ENCODE measurements around the gene HEXD.
A peak's percentile ranks its signal among the peaks of the same experiment; 100 is the strongest.
"Not testable (repeated sequence)": the region's sequence is repeated elsewhere in the genome, so short reads cannot be mapped to it uniquely, and the experiment has no call there.

HEXD gene

DNA sequence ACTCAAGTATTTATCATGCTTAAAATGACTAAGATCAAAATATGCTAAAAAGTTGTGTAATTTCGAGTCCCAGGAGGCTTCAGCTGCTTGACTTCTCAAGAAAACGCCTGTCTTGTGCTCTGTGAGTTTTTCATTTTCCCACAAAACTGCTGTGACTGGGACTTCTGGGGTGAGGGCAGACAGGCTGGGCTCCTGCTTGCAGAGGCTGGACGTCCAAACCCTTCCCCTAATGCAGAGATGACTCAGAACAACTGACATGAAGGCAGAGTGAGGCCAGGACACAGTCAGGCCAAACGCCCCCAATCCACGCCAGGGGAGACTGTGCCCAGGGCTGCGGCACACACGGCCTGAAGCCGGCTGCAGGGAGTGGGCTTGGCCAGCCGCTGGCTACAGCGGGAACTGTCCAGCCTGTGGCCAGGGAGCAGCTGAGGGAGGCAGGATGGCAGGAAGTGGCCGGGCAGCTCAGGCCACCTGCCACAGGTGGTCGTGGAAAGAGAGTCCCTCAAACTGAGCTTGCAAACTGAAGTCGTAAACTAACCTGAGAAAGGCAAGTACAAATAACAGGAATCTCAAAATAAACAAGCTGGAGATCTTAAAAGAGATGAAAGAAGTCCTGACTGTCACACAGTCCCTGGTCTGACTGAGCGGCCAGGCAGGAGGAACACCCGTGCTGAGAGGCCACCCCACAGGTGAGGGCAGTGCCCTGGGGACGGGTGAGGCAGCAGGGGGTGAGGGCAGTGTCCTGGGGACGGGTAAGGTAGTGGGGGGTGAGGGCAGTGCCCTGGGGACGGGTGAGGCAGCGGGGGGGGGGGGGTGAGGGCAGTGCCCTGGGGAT lies 21.3 kb upstream of the HEXD start:
- DNase-seq = no peak

DNA sequence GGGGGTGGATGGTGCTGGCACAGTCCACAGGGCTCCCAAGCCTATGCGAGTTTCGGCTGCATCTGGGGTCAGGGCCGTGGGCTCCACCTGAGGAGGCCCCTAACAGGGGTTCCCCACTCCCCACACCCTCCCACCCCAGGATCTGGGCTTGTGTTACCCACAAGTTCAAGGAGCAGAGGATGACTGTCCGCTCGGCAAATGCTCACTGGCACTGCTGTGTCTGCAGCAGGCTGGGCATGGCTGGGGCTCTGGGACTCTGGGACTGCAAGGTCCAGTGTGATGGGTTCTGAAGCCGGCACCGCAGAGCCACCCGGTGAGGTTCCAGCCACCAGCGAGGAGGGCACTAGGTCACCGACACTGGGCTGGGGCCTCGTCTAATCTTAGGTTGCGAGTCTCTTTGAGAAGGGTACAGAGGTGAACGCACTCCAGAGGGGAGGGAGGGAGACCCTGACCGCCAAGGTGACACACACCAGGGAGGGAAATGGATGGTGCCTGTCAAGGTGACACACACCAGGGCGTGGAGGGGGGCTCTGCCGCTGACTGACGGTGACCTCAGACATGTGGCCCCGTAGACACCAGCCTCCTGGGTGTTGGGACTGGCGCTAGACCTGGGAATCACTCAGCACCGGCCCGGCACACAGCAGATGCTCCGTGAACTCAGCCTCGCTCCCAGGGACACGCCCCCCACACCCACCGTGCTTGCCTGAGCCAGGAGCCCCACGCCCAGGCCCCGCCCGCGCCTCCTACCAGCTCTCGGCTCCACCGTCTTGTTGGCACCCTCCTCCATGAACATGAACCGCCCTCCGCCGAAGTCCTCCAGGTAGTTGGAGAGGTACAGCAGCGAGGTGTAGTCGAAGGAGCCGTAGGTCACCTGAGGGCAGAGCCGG lies 20.5 kb upstream of the HEXD start:
- DNase-seq = no peak

DNA sequence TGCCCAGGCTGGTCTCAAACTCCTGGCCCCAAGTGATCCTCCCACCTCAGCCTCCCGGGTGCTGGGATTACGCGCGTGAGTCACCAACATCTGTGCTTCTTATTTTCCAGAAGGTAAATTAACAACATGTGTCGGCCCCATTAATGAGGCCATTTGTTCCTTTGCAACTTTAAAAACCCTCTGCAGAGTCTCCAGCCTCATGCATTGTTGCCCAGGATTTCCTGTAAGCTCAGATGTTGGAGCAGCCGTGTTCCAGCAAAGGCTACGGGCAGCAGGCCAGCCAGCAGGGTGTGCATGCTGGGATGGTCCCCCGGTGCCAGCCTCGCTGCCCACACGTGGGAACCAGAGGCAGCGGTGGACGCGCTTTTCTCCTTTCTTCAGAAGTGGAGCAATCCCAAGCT lies 19.1 kb upstream of the HEXD start:
- peak in 16 of 56 donors; percentile 4 to 73 (median 24) for DNase-seq

GRCh38 chr17:82399601-82400101 lies 18.5 kb upstream of the HEXD start:
- no peak for DNase-seq

DNA sequence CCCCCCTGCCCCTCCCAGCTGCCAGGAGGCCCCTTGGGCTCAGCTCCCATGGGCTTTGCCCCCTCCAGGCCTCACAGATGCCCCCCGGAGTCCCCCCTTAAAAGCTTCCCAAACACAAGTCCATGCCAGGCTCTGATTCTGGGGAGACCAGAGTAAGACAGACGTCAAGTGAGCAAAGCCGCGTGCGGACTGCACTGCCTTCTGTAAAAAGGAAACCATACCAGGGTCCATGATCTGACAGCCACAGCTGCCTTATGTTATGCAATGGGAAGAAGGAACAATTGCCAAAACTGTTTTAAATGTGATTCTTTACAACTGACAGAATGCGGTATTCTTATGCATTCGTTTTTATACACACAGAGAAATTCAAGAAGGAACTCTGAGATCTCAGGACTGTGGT lies 17.9 kb upstream of the HEXD start:
- no peak for DNase-seq

DNA sequence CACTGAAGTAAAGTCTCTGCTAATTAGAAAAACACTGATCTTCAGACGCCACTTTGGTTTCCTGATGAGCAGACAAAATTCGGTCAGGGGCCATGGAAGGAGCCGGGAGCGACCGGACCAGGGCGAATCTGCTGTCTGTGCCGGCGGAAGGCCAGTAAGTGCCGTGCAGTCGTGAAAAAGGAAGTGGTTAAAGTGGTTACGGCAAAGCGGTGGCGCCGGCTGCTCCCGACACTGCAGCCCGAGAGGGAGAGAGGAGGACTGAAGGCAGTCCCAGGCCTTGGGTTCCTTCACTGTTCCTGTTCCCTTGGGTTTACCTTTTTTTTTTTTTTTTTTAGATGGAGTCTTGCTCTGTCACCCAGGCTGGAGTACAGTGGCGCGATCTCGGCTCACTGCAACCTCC lies 17.3 kb upstream of the HEXD start:
- peak in 6 of 56 donors; percentile 0 to 24 (median 10) for DNase-seq

GRCh38 chr17:82402865-82403264 lies 15.3 kb upstream of the HEXD start:
- no peak for DNase-seq

DNA sequence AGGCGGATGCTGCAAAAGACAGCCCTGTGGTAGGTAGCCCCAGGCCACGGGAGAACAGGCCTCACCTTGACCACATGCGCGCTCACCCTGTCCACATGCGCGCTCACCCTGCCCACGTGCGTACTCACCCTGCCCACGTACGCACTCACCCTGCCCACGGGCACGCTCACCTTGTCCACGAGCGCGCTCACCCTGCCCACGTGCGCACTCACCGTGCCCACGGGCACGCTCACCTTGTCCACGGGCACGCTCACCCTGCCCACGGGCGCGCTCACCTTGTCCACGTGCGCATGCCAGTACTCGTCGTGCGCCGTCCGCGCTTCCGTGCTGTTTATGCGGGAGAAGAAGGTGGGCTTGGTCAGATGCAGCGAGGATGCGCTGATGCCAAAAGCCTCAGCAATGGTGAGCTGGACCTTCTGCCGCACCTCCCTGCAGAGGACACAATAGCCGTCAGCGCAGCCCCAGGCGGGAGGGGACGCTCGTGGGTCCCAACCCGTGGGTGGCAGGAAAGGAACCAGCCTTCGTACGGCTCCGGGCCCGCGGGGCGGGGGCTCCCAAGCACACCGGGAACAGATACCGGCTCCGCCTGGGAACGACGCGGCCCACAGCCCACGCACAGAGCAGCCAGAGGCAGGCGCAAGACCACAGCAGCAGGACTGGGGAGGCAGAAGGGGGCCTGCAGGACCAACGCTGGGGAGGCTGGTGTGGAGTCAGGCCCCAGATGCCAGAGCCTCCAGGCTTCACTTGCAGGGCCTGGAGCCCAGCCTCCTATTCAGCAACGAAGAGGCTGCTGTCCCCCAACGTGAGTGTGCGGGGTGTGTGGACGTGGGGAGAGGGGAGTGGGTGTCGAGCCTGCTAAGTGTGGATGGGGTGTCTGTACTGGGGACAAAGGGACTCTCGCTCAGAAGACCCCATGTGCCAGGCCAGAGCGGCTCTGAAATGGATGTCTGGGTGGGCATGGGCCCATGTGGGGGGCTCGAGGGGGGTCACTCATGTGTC lies 14.2 kb upstream of the HEXD start:
- DNase-seq = no peak

DNA sequence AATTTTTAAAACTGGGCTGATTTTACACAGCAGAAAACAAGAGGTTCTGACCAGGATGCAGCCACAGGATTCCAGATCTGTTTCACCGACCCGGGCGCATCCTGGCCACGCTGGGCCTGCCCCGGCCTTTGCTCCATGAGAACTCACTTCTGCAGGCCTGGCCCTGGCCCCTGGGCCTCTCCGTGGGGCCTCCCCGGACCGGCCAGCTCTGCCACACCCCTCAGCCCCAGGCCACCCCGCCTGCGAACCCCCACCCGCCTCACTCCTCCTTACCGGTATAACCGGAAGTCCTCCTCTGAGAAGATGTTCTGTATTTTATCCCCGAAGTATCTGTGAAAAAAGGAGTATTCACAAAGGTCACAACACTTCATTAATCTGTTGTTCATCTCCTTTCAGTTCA lies 13.1 kb upstream of the HEXD start:
- no peak for DNase-seq

- no peak for DNase-seq
Measured at GRCh38 chr17:82406131-82406671, 11.9 kb upstream of the HEXD start.

GRCh38 chr17:82407255-82407654 lies 10.9 kb upstream of the HEXD start:
- no peak for DNase-seq

GRCh38 chr17:82408288-82408937 lies 9.7 kb upstream of the HEXD start:
- no peak for DNase-seq

GRCh38 chr17:82408938-82409318 lies 9.2 kb upstream of the HEXD start:
- DNase-seq = no peak

DNA sequence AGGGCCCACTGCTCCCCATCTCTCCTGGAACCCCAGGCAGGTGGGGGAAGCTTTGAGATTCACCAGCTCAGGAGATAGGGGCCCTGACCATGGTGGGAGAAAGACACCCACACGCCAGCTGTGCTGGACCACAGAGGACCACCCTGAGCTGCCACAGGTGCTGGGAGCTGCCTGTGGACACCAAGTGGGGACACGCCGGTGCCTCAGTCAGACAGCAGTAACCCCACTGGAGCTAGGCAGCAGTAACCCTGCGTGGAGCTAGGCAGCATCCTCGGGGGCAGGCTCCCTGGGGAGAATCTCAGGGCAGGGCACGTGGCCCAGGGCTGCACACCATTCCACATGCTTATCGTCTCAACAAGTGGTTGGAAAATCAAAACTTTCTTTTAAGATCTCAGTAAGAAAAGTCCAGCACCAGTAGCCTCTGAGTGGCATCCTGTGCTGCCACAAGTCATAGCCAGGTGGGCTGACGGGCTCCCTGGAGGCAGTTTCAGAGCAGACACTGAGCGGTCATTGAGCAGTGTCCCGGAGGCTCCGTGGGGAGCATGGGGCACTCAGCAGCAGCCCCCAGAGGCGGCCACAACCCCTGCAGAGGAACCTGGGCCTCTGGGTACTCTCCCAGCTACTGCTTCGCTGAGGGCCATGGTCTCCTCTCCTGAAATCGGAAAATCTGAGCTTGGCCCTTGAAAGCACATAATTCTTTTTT lies 8.0 kb upstream of the HEXD start:
- DNase-seq = no peak

GRCh38 chr17:82411396-82412053 lies 6.6 kb upstream of the HEXD start:
- no peak for DNase-seq

- not testable (repeated sequence) for DNase-seq
Measured at GRCh38 chr17:82412081-82412480, 6.1 kb upstream of the HEXD start.

DNA sequence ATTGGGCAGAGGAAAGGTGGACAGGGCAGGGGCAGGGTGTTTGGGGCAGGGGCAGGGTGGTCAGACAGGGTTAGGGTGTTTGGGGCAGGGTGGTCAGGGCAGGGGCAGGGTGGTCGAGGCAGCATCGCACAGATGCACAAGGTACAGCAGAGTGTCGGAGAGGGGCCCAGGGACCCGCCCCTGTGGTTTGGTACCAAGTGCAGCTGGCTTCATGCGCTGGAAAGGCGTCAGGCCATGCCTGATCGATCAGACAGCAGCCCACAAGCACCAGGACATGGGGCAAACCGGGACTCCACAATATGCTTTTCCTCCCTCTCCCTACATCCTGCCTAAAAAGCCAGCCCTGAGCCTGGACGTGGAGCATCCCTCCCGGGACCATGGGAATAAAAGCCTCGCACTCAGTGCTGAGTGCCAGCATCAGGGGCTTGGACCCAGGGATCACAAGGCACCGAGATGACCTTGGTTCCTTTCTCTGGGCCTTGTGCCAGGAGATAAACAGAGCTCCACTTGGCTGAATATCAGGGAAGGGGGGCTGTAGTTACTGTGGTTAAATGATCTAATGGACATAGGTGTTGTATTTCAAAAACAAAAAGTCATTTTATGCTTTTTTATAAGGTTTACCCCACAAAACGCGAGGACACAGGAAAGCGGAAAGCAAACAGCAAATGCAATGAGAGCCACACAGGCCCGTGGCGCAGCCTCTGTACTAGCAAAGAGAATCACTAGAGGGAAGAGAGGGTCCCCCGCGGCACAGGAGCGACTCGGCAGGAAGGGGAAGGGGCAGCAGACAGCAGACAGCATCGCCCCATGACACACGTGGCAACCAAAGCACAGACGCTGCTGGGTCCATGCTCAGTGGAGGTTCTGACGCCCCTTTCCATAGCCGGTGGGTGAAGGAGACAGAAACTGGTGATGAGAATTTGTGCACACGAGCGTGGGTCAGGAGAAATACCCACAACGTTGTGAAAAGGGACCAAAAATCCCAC lies 5.3 kb upstream of the HEXD start:
- no peak for DNase-seq
